ENCODE data around the gene PPP1R14D.

GRCh38 chr15:40858706-40859105, 30.2 kb upstream of the PPP1R14D start:
- no peak for TF ChIP-seq CTCF (IDR thresholded peaks at IDR 0.05 in 4 of 5, conservative IDR thresholded peaks at IDR 0.05 in 1 of 5)
- no peak for TF ChIP-seq POLR2A (IDR thresholded peaks at IDR 0.05)

All from gastrocnemius medialis (tissue), 4 donors.